ENCODE measurements around the gene ERICH4.

- no peak for TF ChIP-seq CTCF (IDR thresholded peaks at IDR 0.05; ENCODE audit: insufficient read depth, low read depth, low read length)
- TF ChIP-seq EZH2 (IDR thresholded peaks at IDR 0.05; ENCODE audit: insufficient read depth, low read length): no peak
These were observed 28.5 kb upstream of the ERICH4 start for GRCh38 chr19:41414461-41414860.
